Mammary epithelial cell (primary cell): Measurements from ENCODE around the gene C11orf54.

Source experiments
- EZH2 ChIP-seq: IDR thresholded peaks from 2 replicates; pipeline ENCODE4 v1.6.1; 2012; ENCODE audit warnings: low read length, inconsistent platforms, borderline replicate concordance
- TF ChIP-seq, protein P1 (sequence below), 2 donors: IDR thresholded peaks in 1 of 2; conservative IDR thresholded peaks in 1 of 2; 2 replicates each; pipeline ENCODE4 v1.5.1; 2011 to 2012; ENCODE audit warnings: inconsistent platforms in 2 of 2, low read length in 2 of 2, mild to moderate bottlenecking in 2 of 2, control low read depth in 1 of 2, low read depth in 1 of 2; ENCODE audit not compliant: insufficient read depth in 1 of 2; ENCODE audit errors: extremely low read depth in 1 of 2

- TF ChIP-seq, protein P1, sequence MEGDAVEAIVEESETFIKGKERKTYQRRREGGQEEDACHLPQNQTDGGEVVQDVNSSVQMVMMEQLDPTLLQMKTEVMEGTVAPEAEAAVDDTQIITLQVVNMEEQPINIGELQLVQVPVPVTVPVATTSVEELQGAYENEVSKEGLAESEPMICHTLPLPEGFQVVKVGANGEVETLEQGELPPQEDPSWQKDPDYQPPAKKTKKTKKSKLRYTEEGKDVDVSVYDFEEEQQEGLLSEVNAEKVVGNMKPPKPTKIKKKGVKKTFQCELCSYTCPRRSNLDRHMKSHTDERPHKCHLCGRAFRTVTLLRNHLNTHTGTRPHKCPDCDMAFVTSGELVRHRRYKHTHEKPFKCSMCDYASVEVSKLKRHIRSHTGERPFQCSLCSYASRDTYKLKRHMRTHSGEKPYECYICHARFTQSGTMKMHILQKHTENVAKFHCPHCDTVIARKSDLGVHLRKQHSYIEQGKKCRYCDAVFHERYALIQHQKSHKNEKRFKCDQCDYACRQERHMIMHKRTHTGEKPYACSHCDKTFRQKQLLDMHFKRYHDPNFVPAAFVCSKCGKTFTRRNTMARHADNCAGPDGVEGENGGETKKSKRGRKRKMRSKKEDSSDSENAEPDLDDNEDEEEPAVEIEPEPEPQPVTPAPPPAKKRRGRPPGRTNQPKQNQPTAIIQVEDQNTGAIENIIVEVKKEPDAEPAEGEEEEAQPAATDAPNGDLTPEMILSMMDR (conservative IDR thresholded peaks at IDR 0.05 in 1 of 2, IDR thresholded peaks at IDR 0.05 in 1 of 2; ENCODE audit: extremely low read depth in 1 of 2, insufficient read depth in 1 of 2, low read depth in 1 of 2, low read length in 2 of 2), result no peak
- TF ChIP-seq EZH2, result no peak
These were observed 20.9 kb upstream of the C11orf54 start for GRCh38 chr11:93720522-93720921.
